K562 (cell line): ENCODE data around the gene PCDHB4.

Experiments
- CTCF ChIP-seq, 3 experiments: IDR thresholded peaks in 2 of 3; conservative IDR thresholded peaks in 1 of 3; 2 replicates each; pipeline ENCODE4 v1.5.1; 2011 to 2012; ENCODE audit warnings: low read length in 3 of 3, mild to moderate bottlenecking in 3 of 3, control low read depth in 2 of 3, improper control_type of control experiment in 1 of 3, inconsistent platforms in 1 of 3, low read depth in 1 of 3, mixed read lengths in 1 of 3, moderate library complexity in 1 of 3; ENCODE audit not compliant: insufficient read depth in 2 of 3
- EP300 ChIP-seq: IDR thresholded peaks from 2 replicates; pipeline ENCODE4 v1.6.1; 2012; ENCODE audit warnings: low read length, improper control_type of control experiment
- MCM3 ChIP-seq: fragments of 450-650 bp; IDR thresholded peaks from 2 replicates; pipeline ENCODE4 v1.6.1; 2016
- POLR2AphosphoS5 ChIP-seq: IDR thresholded peaks from 2 replicates; pipeline ENCODE4 v1.6.1; 2011; ENCODE audit warnings: mild to moderate bottlenecking, low read depth, low read length, moderate library complexity; ENCODE audit not compliant: control insufficient read depth, insufficient read depth
- RFX5 ChIP-seq: IDR thresholded peaks from 2 replicates; pipeline ENCODE4 v1.6.1; 2011; ENCODE audit warnings: low read depth, mild to moderate bottlenecking, improper control_type of control experiment, low read length
- TSC22D4 ChIP-seq: fragments of 450-650 bp; IDR thresholded peaks from 2 replicates; pipeline ENCODE4 v1.6.1; 2016; ENCODE audit warnings: missing genetic modification characterization, missing biosample characterization, control low read depth
- ZZZ3 ChIP-seq: fragments of 450-650 bp; IDR thresholded peaks from 2 replicates; pipeline ENCODE4 v1.6.1; 2016; ENCODE audit warnings: antibody characterized with exemption, mild to moderate bottlenecking, moderate library complexity

GRCh38 chr5:141119250-141119649 lies 2.4 kb upstream of the PCDHB4 start:
- TF ChIP-seq EP300 (no peak), CTCF (IDR thresholded peaks at IDR 0.05 in 2 of 3, conservative IDR thresholded peaks at IDR 0.05 in 1 of 3; ENCODE audit: insufficient read depth in 2 of 3, low read depth in 1 of 3, low read length in 3 of 3) (no peak), RFX5 (no peak), TSC22D4 (tag) (no peak), POLR2AphosphoS5 (no peak), MCM3 (no peak), ZZZ3 (no peak)
